PC-3 (cell line): ENCODE measurements around the gene NELFA.

Experiments used
- EZH2 ChIP-seq: fragments of 300-600 bp; sonication (generic); IDR thresholded peaks from one replicate; pipeline ENCODE4 v1.6.1; 2017; ENCODE audit warnings: antibody characterized with exemption, mild to moderate bottlenecking, low read length; ENCODE audit not compliant: unreplicated experiment
- TF ChIP-seq, protein P1 (sequence below): fragments of 300-600 bp; sonication (generic); conservative IDR thresholded peaks from 2 replicates; pipeline ENCODE4 v1.5.1; 2017; ENCODE audit warnings: antibody characterized with exemption, low read depth, mild to moderate bottlenecking, low read length

DNA sequence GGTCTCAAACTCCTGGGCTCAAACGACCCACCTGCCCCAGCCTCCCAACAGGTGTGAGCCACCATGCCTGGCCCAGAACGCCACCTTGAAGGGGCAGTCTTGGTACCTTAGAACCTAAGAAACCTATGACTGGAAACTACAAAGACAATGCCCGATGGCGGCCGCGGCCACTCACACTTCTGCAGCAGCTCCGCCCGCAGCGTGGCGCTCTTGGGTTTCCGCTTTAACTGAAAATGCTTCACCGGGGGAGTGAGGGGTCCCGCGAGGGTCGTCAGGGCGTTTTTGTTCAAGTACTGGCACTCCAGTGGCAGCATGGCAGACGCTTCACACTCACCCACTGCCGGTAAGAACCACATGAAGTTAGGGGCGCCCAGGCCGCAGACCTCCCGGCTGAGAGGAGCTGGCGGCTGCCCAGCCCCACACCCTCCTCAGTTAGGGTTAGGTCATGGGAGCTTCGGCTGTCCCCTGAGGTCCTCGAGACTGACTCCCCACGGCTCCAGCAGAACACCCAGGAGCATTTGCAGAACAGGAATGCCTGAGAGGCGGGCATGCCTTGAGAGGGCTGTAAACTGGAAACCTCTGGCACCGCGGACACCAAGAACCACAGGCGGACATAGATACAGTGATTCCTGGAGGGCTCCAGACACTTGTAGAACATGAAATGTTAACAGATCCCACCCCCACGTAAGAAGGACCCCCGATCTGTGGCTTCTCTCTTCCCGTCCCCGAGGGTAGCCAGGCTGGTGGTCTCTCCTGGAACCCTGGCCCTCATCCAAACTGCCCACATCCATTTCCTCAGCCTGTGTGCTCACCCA lies 19.0 kb downstream of the NELFA start:
- TF ChIP-seq, protein P1, sequence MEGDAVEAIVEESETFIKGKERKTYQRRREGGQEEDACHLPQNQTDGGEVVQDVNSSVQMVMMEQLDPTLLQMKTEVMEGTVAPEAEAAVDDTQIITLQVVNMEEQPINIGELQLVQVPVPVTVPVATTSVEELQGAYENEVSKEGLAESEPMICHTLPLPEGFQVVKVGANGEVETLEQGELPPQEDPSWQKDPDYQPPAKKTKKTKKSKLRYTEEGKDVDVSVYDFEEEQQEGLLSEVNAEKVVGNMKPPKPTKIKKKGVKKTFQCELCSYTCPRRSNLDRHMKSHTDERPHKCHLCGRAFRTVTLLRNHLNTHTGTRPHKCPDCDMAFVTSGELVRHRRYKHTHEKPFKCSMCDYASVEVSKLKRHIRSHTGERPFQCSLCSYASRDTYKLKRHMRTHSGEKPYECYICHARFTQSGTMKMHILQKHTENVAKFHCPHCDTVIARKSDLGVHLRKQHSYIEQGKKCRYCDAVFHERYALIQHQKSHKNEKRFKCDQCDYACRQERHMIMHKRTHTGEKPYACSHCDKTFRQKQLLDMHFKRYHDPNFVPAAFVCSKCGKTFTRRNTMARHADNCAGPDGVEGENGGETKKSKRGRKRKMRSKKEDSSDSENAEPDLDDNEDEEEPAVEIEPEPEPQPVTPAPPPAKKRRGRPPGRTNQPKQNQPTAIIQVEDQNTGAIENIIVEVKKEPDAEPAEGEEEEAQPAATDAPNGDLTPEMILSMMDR: no peak
- TF ChIP-seq EZH2: no peak
